Subcutaneous adipose tissue (tissue), 4 donors: ENCODE measurements around the gene SDS. TPM values are rescaled to one million over a fixed set of nuclear protein-coding genes. Genes with fewer than 3 reads are reported as not detected.

Experiments
- total RNA-seq, 4 donors: library from RNA; depleted of rRNA; stranded (reverse); fragments of >200 nt; gene quantifications; one replicate each; pipeline ENCODE4 v1.1.0, GENCODE V29; 2016
- TF ChIP-seq, protein P1 (sequence below): fragments of 450-650 bp; IDR thresholded peaks from one replicate; pipeline ENCODE4 v1.5.1; 2016; ENCODE audit warnings: low read depth, mild to moderate bottlenecking, control low read depth, antibody characterized with exemption, moderate library complexity

SDS gene
- total RNA-seq, 4 donors from 2014 or later, result 1.3 to 67.7 TPM; not detected in 2

DNA sequence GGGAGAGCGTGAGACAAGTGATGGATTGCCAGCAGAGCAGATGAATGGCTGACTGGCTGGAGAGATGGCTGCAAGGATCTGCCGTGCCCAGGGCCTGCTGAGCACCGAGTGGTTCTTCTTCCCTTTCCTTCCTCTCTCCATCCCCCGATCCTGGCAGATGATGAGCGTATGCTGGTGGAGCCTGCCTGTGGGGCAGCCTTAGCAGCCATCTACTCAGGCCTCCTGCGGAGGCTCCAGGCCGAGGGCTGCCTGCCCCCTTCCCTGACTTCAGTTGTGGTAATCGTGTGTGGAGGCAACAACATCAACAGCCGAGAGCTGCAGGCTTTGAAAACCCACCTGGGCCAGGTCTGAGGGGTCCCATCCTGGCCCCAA is 34.0 kb upstream of the SDS start:
- TF ChIP-seq, protein P1, sequence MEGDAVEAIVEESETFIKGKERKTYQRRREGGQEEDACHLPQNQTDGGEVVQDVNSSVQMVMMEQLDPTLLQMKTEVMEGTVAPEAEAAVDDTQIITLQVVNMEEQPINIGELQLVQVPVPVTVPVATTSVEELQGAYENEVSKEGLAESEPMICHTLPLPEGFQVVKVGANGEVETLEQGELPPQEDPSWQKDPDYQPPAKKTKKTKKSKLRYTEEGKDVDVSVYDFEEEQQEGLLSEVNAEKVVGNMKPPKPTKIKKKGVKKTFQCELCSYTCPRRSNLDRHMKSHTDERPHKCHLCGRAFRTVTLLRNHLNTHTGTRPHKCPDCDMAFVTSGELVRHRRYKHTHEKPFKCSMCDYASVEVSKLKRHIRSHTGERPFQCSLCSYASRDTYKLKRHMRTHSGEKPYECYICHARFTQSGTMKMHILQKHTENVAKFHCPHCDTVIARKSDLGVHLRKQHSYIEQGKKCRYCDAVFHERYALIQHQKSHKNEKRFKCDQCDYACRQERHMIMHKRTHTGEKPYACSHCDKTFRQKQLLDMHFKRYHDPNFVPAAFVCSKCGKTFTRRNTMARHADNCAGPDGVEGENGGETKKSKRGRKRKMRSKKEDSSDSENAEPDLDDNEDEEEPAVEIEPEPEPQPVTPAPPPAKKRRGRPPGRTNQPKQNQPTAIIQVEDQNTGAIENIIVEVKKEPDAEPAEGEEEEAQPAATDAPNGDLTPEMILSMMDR, result no peak

DNA sequence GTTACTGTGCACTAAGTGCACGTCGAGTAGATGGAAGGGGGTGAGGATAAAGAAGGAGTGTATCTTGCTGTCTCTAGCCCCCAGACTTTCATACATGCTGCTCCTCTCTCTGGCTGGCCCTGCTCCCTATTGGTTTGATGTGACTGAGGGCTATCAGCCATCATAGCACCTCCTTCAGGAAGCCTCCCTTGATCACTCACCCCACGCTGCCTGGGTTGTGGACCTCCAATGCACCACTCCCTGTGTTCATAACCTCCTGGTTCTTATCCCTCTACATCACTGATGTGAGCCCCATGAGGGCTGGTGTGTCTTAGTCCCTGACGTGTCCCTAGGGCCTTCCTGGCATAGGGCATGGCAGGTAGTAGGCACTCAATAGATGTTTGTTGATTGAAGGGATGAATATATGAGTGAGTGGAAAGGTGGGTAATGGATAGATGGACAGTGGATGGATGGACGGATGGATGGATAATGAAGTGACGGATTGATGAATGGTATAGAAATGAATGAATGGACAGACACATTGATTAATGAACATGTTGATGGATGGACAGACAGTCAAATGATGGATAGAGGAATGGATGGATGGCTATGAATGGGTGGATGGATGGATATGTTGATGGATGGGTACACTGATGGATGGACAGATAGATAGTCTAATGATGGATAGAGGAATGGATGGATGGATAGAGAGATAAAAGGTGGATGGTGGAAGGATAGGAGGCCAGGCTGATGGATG is 33.5 kb upstream of the SDS start:
- TF ChIP-seq, protein P1, result no peak

DNA sequence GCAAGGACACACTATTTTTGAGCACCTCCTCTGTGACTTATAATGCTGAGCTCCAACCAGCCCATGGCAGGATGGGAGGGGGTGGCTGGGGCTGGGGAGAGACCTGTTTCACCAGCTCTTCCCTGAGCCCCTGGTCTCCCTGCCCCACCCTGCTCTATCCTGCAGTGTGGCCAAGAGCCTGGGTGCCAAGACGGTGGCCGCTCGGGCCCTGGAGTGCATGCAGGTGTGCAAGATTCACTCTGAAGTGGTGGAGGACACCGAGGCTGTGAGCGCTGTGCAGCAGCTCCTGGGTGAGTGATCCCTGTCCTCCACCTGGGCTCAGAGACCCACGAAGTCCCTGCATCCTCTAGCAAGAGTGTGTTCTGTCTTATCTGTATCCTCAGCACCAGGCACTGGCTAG is 32.9 kb upstream of the SDS start:
- TF ChIP-seq, protein P1, result no peak

DNA sequence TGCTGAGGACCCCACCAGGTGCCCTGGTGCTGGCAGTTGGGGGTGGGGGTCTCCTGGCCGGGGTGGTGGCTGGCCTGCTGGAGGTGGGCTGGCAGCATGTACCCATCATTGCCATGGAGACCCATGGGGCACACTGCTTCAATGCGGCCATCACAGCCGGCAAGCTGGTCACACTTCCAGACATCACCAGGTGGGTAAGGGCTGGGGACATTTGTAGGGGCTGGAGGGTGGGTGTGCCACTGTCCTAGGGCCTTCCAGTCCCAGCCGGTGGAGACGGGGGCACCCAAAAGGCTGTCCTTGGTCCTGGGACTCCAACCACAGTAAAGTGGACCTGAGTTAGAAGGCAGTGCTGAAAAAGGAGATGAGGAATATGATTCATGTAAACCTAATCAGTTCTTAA is 31.7 kb upstream of the SDS start:
- TF ChIP-seq, protein P1, result no peak

DNA sequence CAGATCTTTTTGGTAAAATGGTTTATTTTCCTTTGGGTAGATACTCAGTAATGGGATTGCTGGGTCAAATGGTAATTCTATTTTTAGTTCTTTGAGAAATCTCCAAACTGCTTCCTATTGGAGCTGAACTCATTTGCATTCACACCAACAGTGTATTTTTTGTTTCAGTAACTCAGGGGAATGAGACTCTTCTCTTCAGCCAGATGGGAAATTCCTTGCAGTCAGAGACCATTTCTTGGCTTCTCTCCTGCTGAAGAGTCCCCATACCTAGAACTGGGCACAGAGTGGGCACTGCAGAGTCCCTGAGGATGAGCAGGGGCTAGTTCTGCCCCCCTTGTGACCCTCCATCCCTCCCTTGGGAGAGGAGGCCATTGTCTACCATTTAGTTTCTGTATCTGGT is 29.3 kb upstream of the SDS start:
- TF ChIP-seq, protein P1, result no peak

DNA sequence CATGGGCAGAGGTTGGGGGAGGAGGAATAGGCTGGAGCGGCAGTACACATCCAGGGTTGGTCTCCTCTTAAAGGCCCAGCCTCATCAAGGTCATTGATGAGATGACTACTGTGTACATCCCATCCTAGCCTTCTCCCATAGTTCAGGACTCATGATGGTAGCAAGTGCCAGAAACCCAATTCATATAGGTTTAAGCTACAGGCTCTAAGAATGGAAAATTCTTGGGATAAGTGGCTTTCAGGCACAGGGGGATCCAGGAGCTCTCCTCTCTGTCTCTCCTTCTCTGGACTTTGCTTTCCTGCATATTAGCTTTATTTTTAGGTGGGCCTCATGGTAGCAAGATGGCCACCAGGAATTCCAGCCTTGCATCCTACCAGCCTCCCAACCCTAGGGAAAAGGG is 24.8 kb upstream of the SDS start:
- TF ChIP-seq, protein P1, result no peak

DNA sequence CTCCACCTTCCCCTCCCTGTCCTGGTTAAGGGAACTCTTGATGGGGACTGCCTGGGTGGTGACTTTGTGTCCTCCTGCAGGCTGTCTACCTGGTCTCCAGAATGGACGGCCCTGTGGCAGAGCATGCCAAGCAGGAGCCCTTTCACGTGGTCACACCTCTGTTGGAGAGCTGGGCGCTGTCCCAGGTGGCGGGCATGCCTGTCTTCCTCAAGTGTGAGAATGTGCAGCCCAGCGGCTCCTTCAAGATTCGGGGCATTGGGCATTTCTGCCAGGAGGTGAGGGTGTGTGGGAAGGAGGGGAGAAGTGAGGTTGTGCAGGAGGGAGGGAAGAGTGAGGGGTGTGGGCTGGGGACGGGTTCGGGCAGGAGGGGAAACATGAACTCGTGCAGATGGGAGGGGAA is 24.2 kb upstream of the SDS start:
- TF ChIP-seq, protein P1, result no peak
